Cardiac muscle cell (in vitro differentiated cells and primary cell): Measurements from ENCODE around the gene ACAD9. TPM values are rescaled to one million over a fixed set of nuclear protein-coding genes. Genes with fewer than 3 reads are reported as not detected.

Experiments used
- DNase-seq, 2 donors: peaks; one replicate each; pipeline versions ENCODE4 v3.0.0 to v3.0.0-alpha.2; 2010 to 2017; ENCODE audit warnings: low read depth in 1 of 2, low spot score in 1 of 2
- H3K27ac ChIP-seq: fragments of 200-600 bp; sonication (generic); 2 replicates; pipeline ENCODE4 v1.5.1; 2016
- H3K27me3 ChIP-seq: fragments of 200-600 bp; sonication (generic); 2 replicates; pipeline ENCODE4 v1.6.0; 2016; ENCODE audit warnings: control low read depth
- H3K36me3 ChIP-seq: fragments of 200-600 bp; sonication (generic); 2 replicates; pipeline ENCODE4 v1.5.1; 2016; ENCODE audit warnings: control low read depth
- H3K4me1 ChIP-seq: fragments of 200-600 bp; sonication (generic); 2 replicates; pipeline ENCODE4 v1.8.1; 2017; ENCODE audit warnings: low read depth, mild to moderate bottlenecking, mixed run types
- H3K4me3 ChIP-seq: fragments of 200-600 bp; sonication (generic); 2 replicates; pipeline ENCODE4 v1.5.1; 2016; ENCODE audit warnings: mild to moderate bottlenecking
- H3K9me3 ChIP-seq: fragments of 200-600 bp; sonication (generic); 2 replicates; pipeline ENCODE4 v1.5.1; 2017; ENCODE audit warnings: low read depth, mild to moderate bottlenecking, control low read depth
- polyA plus RNA-seq: library from polyadenylated mRNA; unstranded; fragments of >200 nt; fragmentation: Nextera tagmentation; extraction: Ambion mirVana; gene quantifications from 2 replicates; pipeline ENCODE4 v1.2.1, GENCODE V29; 2016
- total RNA-seq: library from RNA; depleted of rRNA; stranded (reverse); fragments of >200 nt; gene quantifications from 2 replicates; pipeline ENCODE4 v1.2.3, GENCODE V29; 2016
- TF ChIP-seq, protein P1 (sequence below): IDR thresholded peaks from 2 replicates; pipeline ENCODE4 v1.5.1; 2012; ENCODE audit warnings: low read depth, mild to moderate bottlenecking, low read length

The ACAD9 gene
- total and polyA plus RNA-seq, 2 experiments from 2014 or later = 44.5 to 61.2 TPM

DNA sequence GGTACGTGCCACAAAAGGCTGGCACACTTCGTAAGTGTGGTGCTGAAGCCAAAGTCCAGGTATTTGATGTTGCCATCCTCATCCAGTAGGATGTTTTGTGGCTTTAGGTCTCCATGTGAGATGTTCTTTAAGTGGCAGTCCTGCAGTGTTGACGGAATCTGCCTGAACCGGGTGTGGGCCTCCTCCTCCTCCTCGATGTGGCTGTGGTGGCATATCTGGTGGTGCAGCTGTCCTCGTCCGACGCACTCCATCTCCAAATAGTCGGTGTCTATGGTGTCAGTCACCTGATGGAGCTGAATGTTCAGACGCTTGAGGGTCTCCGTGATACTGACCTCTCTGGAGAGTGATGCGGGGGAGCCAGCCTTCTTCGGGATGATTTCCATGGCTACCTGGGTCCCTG is 30.5 kb upstream of the ACAD9 start:
- DNase-seq = no peak
- TF ChIP-seq, protein P1, sequence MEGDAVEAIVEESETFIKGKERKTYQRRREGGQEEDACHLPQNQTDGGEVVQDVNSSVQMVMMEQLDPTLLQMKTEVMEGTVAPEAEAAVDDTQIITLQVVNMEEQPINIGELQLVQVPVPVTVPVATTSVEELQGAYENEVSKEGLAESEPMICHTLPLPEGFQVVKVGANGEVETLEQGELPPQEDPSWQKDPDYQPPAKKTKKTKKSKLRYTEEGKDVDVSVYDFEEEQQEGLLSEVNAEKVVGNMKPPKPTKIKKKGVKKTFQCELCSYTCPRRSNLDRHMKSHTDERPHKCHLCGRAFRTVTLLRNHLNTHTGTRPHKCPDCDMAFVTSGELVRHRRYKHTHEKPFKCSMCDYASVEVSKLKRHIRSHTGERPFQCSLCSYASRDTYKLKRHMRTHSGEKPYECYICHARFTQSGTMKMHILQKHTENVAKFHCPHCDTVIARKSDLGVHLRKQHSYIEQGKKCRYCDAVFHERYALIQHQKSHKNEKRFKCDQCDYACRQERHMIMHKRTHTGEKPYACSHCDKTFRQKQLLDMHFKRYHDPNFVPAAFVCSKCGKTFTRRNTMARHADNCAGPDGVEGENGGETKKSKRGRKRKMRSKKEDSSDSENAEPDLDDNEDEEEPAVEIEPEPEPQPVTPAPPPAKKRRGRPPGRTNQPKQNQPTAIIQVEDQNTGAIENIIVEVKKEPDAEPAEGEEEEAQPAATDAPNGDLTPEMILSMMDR = no peak
- Histone ChIP-seq H3K27me3 (no peaks in the 10 kb centered on the region), H3K4me1 (peaks cover 8% of the 10 kb centered on the region), H3K4me3 (no peak overlapping the region), H3K36me3 (no peaks in the 10 kb centered on the region), H3K27ac (no peak overlapping the region), H3K9me3 (no peaks in the 10 kb centered on the region)

DNA sequence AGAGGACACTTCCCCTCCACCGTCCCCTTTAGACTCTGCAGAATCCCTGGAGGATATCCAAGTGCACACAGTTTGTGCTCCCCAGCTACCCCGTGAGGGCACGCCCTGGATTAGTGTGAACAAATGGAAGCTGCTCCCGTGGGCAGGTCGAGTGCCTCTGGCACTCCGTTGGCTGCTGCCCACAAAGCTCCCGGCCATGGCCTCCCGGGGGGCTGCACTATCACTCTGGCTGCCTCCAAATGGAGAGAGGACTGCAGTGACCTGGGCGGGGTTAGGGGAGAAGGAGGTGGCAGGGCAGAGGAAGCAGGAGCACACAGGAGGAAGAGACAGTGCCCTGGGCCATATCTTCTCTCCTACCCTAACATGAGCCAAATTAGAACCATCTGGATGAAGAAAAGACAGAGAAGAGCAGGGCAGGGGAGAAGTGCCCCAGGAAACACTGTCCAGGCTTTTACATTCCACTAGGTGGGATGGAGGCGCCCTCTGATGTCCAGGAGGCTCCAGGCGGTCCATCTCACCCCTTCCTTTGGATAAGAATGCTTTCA is 29.4 kb upstream of the ACAD9 start:
- TF ChIP-seq, protein P1 = peak; percentile 15
- no peaks in the 10 kb centered on the region for H3K27me3 ChIP-seq
- no peak overlapping the region for H3K4me3 ChIP-seq
- peak; percentile 22 to 71 for DNase-seq
- no peaks in the 10 kb centered on the region for H3K36me3 ChIP-seq
- peaks cover 7% of the 10 kb centered on the region for H3K4me1 ChIP-seq
- H3K27ac ChIP-seq = peak overlapping the region; percentile 28
- H3K9me3 ChIP-seq = no peaks in the 10 kb centered on the region

DNA sequence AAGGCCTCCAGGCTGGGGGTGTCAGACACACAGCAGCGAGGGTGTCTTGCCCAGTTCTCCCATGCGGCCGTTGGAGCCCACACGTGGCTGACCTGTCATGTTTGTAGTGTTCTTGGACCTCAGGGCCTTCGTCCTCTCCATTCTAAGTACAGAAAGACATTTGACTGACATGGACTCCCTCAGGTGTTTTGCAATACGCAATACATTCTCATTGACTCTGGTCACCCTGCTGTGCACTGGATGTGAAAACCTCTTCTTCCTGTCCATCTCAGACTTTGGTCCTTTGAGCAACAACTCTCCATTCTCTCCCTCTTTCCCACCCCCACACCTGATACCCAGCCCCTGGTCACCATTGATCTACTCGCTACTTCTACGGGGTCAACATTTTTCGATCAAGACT is 28.9 kb upstream of the ACAD9 start:
- Histone ChIP-seq H3K27ac (no peak overlapping the region), H3K9me3 (no peaks in the 10 kb centered on the region), H3K36me3 (no peaks in the 10 kb centered on the region), H3K4me1 (peaks cover 1% of the 10 kb centered on the region), H3K27me3 (no peaks in the 10 kb centered on the region), H3K4me3 (no peak overlapping the region)
- TF ChIP-seq, protein P1 = no peak
- DNase-seq = no peak

GRCh38 chr3:128851601-128852000 is 27.8 kb upstream of the ACAD9 start:
- DNase-seq = no peak
- H3K27ac ChIP-seq = no peak overlapping the region
- no peaks in the 10 kb centered on the region for H3K4me1 ChIP-seq
- TF ChIP-seq, protein P1 = no peak
- H3K27me3 ChIP-seq = no peaks in the 10 kb centered on the region
- no peaks in the 10 kb centered on the region for H3K9me3 ChIP-seq
- H3K4me3 ChIP-seq = no peak overlapping the region
- no peaks in the 10 kb centered on the region for H3K36me3 ChIP-seq

DNA sequence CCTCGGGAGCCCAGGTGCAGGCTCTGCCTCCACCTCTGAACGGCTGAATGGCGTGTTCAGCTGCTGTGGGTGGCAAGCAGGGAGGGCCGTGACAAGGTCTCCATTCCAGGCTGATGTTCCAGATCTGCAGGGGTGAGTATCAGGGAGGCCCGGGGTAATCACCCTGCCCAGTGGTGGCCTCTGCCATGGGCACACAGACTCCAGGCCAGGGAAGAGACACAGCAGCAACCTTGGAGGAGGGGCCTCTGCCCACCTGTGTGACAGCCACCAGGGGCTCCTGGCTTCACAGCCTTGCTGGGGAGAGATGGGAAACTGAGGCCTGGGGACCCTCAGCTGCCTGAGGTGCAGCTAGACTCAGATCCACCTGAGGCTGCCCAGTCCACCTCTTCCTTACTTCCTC is 25.6 kb upstream of the ACAD9 start:
- H3K36me3 ChIP-seq = no peaks in the 10 kb centered on the region
- no peak overlapping the region for H3K27ac ChIP-seq
- H3K9me3 ChIP-seq = no peaks in the 10 kb centered on the region
- H3K27me3 ChIP-seq = no peaks in the 10 kb centered on the region
- H3K4me1 ChIP-seq = no peaks in the 10 kb centered on the region
- DNase-seq = no peak
- TF ChIP-seq, protein P1 = no peak
- H3K4me3 ChIP-seq = no peak overlapping the region
